Activated CD8-positive, alpha-beta T cell treated with anti-CD3 and anti-CD28 coated beads for 36 hours (primary cell): Measurements from ENCODE around the gene CCR5. TPM values are rescaled to one million over a fixed set of nuclear protein-coding genes. Genes with fewer than 3 reads are reported as not detected.
A peak's percentile ranks its signal among the peaks of the same experiment; 100 is the strongest.

Experiments
- ATAC-seq: fragments of 200-7000 bp; cut with Tn5 transposase; one replicate; pipeline ENCODE4 v1.10.0; 2021; ENCODE audit warnings: mild to moderate bottlenecking, moderate library complexity
- CTCF ChIA-PET: fragments of 350-600 bp; sonication (Branson Sonifier 250); formaldehyde crosslinking; loops from one replicate; lab custom pipeline; 2021; ENCODE audit warnings: antibody characterized with exemption; lab: Charles Lee
- POLR2A ChIA-PET: fragments of 350-600 bp; sonication (Branson Sonifier 250); formaldehyde crosslinking; loops from one replicate; lab custom pipeline; 2021; ENCODE audit warnings: antibody characterized with exemption; lab: Charles Lee
- DNase-seq: peaks from one replicate; pipeline ENCODE4 v3.0.0-alpha.2; 2020
- H3K27ac Mint-ChIP-seq: one replicate; pipeline ENCODE4 v1.8.0; 2021; ENCODE audit warnings: mild to moderate bottlenecking, mixed read lengths
- H3K27me3 Mint-ChIP-seq: one replicate; pipeline ENCODE4 v1.8.0; 2021; ENCODE audit warnings: mixed read lengths
- H3K36me3 Mint-ChIP-seq: one replicate; pipeline ENCODE4 v1.8.0; 2021; ENCODE audit warnings: low read depth, mixed read lengths
- H3K4me1 Mint-ChIP-seq: one replicate; pipeline ENCODE4 v1.8.0; 2021; ENCODE audit warnings: low read depth, mixed read lengths
- H3K4me3 Mint-ChIP-seq: one replicate; pipeline ENCODE4 v1.8.0; 2021; ENCODE audit warnings: mild to moderate bottlenecking, moderate library complexity, mixed read lengths
- H3K9me3 Mint-ChIP-seq: one replicate; pipeline ENCODE4 v1.8.0; 2021; ENCODE audit warnings: mixed read lengths
- CTCF ChIP-seq: fragments of 200-600 bp; IDR thresholded peaks from one replicate; pipeline ENCODE4 v1.8.0; 2022; ENCODE audit warnings: antibody characterized with exemption, mild to moderate bottlenecking
- intact Hi-C: fragments of 100-400 bp; cut with micrococcal nuclease; formaldehyde crosslinking; loops from one replicate; pipeline ENCODE4 v1.10.0; 2022
- total RNA-seq, 2 experiments: library from RNA; stranded (reverse); gene quantifications; one replicate each; pipeline ENCODE4 v1.2.3, GENCODE V29; 2021

Gene CCR5
- total RNA-seq, 2 experiments from 2014 or later: 1.7 to 2.2 TPM

GRCh38 chr3:46409739-46410489 is 39.2 kb downstream of the CCR5 start:
- ATAC-seq (no peak), DNase-seq (peak; percentile 31)
- Mint-ChIP-seq H3K27me3 (no peaks in the 10 kb centered on the region), H3K4me3 (no peak overlapping the region), H3K36me3 (no peaks in the 10 kb centered on the region), H3K9me3 (no peaks in the 10 kb centered on the region), H3K4me1 (peaks cover 36% of the 10 kb centered on the region), H3K27ac (peak overlapping the region; percentile 26)
- TF ChIP-seq CTCF: no peak
- intact Hi-C loops: no loop called here
- ChIA-PET POLR2A (no interaction called here), CTCF (interaction anchor here (1.0 to 1.9 kb wide), 5 partner anchors 78 to 149 kb away, joined by 3 to 6 read pairs (median 4); no protein-coding TSS in a partner anchor)

- ChIA-PET CTCF (interaction anchor here (1.0 to 1.9 kb wide), 2 partner anchors 78 to 148 kb away, joined by 3 to 6 read pairs; no protein-coding TSS in a partner anchor), POLR2A (no interaction called here)
- H3K27me3 Mint-ChIP-seq: no peaks in the 10 kb centered on the region
- intact Hi-C loops: no loop called here
- H3K27ac Mint-ChIP-seq: no peak overlapping the region
- ATAC-seq (no peak), DNase-seq (no peak)
- H3K9me3 Mint-ChIP-seq: no peaks in the 10 kb centered on the region
- H3K4me3 Mint-ChIP-seq: no peak overlapping the region
- peaks cover 37% of the 10 kb centered on the region for H3K4me1 Mint-ChIP-seq
- no peak for TF ChIP-seq CTCF
- no peaks in the 10 kb centered on the region for H3K36me3 Mint-ChIP-seq
These were observed 39.9 kb downstream of the CCR5 start for GRCh38 chr3:46410669-46411068.

- no peaks in the 10 kb centered on the region for H3K9me3 Mint-ChIP-seq
- ATAC-seq (no peak), DNase-seq (no peak)
- ChIA-PET POLR2A (no interaction called here), CTCF (interaction anchor here (1.0 kb wide), 1 partner anchor 147 kb away, joined by 3 read pairs; no protein-coding TSS in a partner anchor)
- H3K36me3 Mint-ChIP-seq: no peaks in the 10 kb centered on the region
- no peak overlapping the region for H3K4me3 Mint-ChIP-seq
- no peaks in the 10 kb centered on the region for H3K27me3 Mint-ChIP-seq
- intact Hi-C loops: no loop called here
- no peak for TF ChIP-seq CTCF
- H3K27ac Mint-ChIP-seq: no peak overlapping the region
- H3K4me1 Mint-ChIP-seq: peaks cover 43% of the 10 kb centered on the region
These were observed 40.5 kb downstream of the CCR5 start for GRCh38 chr3:46411271-46411670.

GRCh38 chr3:46412786-46413298 is 42.1 kb downstream of the CCR5 start:
- intact Hi-C loops: no loop called here
- H3K27me3 Mint-ChIP-seq: no peaks in the 10 kb centered on the region
- H3K4me3 Mint-ChIP-seq: no peak overlapping the region
- H3K9me3 Mint-ChIP-seq: no peaks in the 10 kb centered on the region
- peaks cover 39% of the 10 kb centered on the region for H3K4me1 Mint-ChIP-seq
- CTCF ChIA-PET: no interaction called here
- POLR2A ChIA-PET: interaction anchor here (0.7 kb wide), 1 partner anchor 332 kb away, joined by 4 read pairs; no protein-coding TSS in a partner anchor
- no peak overlapping the region for H3K27ac Mint-ChIP-seq
- H3K36me3 Mint-ChIP-seq: no peaks in the 10 kb centered on the region
- DNase-seq: no peak
- no peak for TF ChIP-seq CTCF
- ATAC-seq: no peak

- H3K4me3 Mint-ChIP-seq: no peak overlapping the region
- H3K9me3 Mint-ChIP-seq: no peaks in the 10 kb centered on the region
- DNase-seq (no peak), ATAC-seq (no peak)
- intact Hi-C loops: no loop called here
- ChIA-PET POLR2A (no interaction called here), CTCF (no interaction called here)
- TF ChIP-seq CTCF: no peak
- peaks cover 30% of the 10 kb centered on the region for H3K4me1 Mint-ChIP-seq
- H3K27me3 Mint-ChIP-seq: no peaks in the 10 kb centered on the region
- no peak overlapping the region for H3K27ac Mint-ChIP-seq
- H3K36me3 Mint-ChIP-seq: no peaks in the 10 kb centered on the region
These were observed 43.2 kb downstream of the CCR5 start for GRCh38 chr3:46413951-46414350.
